Measurements from ENCODE around the gene GPR162. TPM values are rescaled to one million over a fixed set of nuclear protein-coding genes. Genes with fewer than 3 reads are reported as not detected.

Gene GPR162
- total and polyA plus RNA-seq, 8 donors, result 9.0 to 15.7 (median 12.2) TPM

DNA sequence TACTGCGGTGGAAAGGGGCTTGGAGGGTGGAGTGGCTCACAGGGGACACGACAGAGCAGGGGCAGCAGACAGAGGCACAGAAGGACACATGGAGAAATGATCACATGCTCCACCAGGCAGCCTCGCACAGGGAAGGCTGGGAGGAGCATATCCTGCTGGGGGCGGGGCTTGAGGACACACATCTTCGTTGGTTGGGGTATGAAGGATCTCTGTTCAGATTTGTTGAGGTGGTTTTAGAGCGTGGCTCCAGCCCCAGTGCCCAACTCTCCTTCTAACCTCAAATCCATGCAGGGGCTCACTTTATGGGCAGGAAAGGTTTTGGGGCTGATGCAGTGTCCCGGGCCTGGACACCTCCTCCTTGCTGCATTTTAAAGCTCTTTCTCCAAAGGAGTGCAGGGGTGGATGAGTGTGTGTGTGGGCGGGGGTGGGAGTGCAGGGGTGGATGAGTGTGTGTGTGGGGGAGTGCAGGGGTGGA lies 5.9 kb downstream of the GPR162 start:
- Histone ChIP-seq H3K9me3 (no peaks in the 10 kb centered on the region), H3K36me3 (no peaks in the 10 kb centered on the region), H3K27ac (peak overlapping the region in 1 of 2 donors; percentile 56), H3K4me3 (no peak overlapping the region), H3K27me3 (peaks cover 0 to 81% of the 10 kb centered on the region in 2 donors), H3K4me1 (peaks cover 9 to 34% of the 10 kb centered on the region in 2 donors)
- ATAC-seq (peak; percentile 53), DNase-seq (peak; percentile 56 to 88 (median 74))
- no peak for TF ChIP-seq CTCF (IDR thresholded peaks at IDR 0.05)
- intact Hi-C loops (cut with DNase I), result no loop called here

DNA sequence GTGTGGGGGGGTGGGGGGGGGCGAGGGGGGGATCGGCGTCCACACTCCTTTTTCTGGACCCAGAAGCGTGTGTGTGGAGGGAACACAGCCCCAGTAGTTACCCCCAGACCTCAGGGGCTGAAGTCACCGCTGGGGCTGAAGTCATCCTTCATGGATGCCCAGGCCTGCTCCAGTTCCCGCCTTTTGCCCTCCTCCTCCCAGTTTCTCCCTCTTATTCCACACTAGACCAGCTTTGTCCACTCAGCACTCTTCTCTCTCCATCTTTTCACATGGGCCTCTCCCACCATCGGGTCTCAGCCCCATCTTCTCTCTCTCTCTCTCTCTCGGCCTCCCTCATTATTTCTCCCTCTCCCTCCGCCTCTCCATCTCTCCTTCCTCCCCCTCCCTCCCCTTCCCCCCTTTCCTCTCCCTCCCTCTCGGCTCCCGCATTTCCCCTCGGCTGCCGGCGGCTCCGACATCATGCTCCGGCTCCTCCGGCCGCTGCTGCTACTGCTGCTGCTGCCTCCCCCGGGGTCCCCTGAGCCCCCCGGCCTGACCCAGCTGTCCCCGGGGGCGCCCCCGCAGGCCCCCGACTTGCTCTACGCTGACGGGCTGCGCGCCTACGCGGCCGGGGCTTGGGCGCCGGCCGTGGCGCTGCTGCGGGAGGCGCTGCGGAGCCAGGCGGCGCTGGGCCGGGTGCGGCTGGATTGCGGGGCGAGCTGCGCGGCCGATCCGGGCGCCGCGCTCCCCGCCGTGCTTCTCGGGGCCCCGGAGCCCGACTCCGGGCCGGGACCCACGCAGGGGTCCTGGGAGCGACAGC lies 6.6 kb downstream of the GPR162 start, which contains the start of gene P3H3:
Gene P3H3, plus strand, starts transcription at position 426 of the 799 bp plus-strand sequence. Its CDS starts 34 bp downstream, at position 460.
- H3K9me3 ChIP-seq, result no peaks in the 10 kb centered on the region
- DNase-seq (peak in 3 of 4 donors; percentile 49 to 84 (median 58)), ATAC-seq (peak; percentile 4)
- peaks cover 0 to 75% of the 10 kb centered on the region in 2 donors for H3K27me3 ChIP-seq
- H3K4me3 ChIP-seq, result peak within 1 kb of the TSS; percentile 57 to 72
- peaks cover 9 to 34% of the 10 kb centered on the region in 2 donors for H3K4me1 ChIP-seq
- no peak for TF ChIP-seq CTCF (IDR thresholded peaks at IDR 0.05)
- H3K27ac ChIP-seq, result peak within 1 kb of the TSS; percentile 37 to 70
- H3K36me3 ChIP-seq, result no peaks in the 10 kb centered on the region
- intact Hi-C loops (cut with DNase I), result no loop called here

- no peak for TF ChIP-seq CTCF (IDR thresholded peaks at IDR 0.05)
- DNase-seq (peak; percentile 32 to 82 (median 52)), ATAC-seq (peak; percentile 21)
- H3K9me3 ChIP-seq, result no peaks in the 10 kb centered on the region
- no peaks in the 10 kb centered on the region for H3K36me3 ChIP-seq
- peaks cover 9 to 34% of the 10 kb centered on the region in 2 donors for H3K4me1 ChIP-seq
- H3K27me3 ChIP-seq, result peaks cover 0 to 68% of the 10 kb centered on the region in 2 donors
- intact Hi-C loops (cut with DNase I), result no loop called here
- H3K4me3 ChIP-seq, result peak overlapping the region; percentile 57 to 72
- peak overlapping the region; percentile 37 to 70 for H3K27ac ChIP-seq
Measured at GRCh38 chr12:6828781-6829535, 7.3 kb downstream of the GPR162 start.

GRCh38 chr12:6829536-6830220 lies 8.1 kb downstream of the GPR162 start:
- no peak for TF ChIP-seq CTCF (IDR thresholded peaks at IDR 0.05)
- no peak overlapping the region for H3K27ac ChIP-seq
- intact Hi-C loops (cut with DNase I), result no loop called here
- ATAC-seq (no peak), DNase-seq (no peak)
- H3K9me3 ChIP-seq, result no peaks in the 10 kb centered on the region
- H3K36me3 ChIP-seq, result no peaks in the 10 kb centered on the region
- H3K4me1 ChIP-seq, result peaks cover 9 to 34% of the 10 kb centered on the region in 2 donors
- peaks cover 0 to 61% of the 10 kb centered on the region in 2 donors for H3K27me3 ChIP-seq
- H3K4me3 ChIP-seq, result peak overlapping the region; percentile 57 to 72

Measured in left lung (tissue), 10 donors.